MCF 10A (cell line): ENCODE data around the gene GLI2. TPM values are rescaled to one million over a fixed set of nuclear protein-coding genes. Genes with fewer than 3 reads are reported as not detected.

ENCODE experiments used
- BruUV-seq: library from RNA; stranded (reverse); fragments of 400-500 nt; replicated peaks from 2 replicates; lab custom pipeline; 2021; lab: Mats Ljungman, UMichigan
- CTCF ChIA-PET: fragments of 300-600 bp; sonication (Branson Sonifier 250); formaldehyde crosslinking; extraction: SDS; loops from one replicate; lab custom pipeline; 2021; ENCODE audit warnings: antibody characterized with exemption, inconsistent platforms; lab: Yijun Ruan, JAX
- POLR2A ChIA-PET: fragments of 300-600, 350-650 bp; sonication (Branson Sonifier 250); formaldehyde crosslinking; extraction: SDS; loops from one replicate; lab custom pipeline; 2020; ENCODE audit warnings: antibody characterized with exemption, inconsistent platforms; lab: Yijun Ruan, JAX
- DNase-seq: peaks from one replicate; pipeline ENCODE4 v3.0.0-alpha.2; 2018; ENCODE audit not compliant: unreplicated experiment
- H3K27ac Mint-ChIP-seq: one replicate; pipeline ENCODE4 v1.8.0; 2022; ENCODE audit warnings: mild to moderate bottlenecking, low read depth, mixed read lengths; ENCODE audit not compliant: unreplicated experiment
- H3K27me3 Mint-ChIP-seq: one replicate; pipeline ENCODE4 v1.8.0; 2022; ENCODE audit warnings: mixed read lengths; ENCODE audit not compliant: insufficient read depth, unreplicated experiment
- H3K36me3 Mint-ChIP-seq: one replicate; pipeline ENCODE4 v1.8.0; 2022; ENCODE audit warnings: mild to moderate bottlenecking, moderate library complexity, mixed read lengths; ENCODE audit not compliant: insufficient read depth, unreplicated experiment
- H3K4me1 Mint-ChIP-seq: one replicate; pipeline ENCODE4 v1.8.0; 2022; ENCODE audit warnings: mixed read lengths; ENCODE audit not compliant: insufficient read depth, unreplicated experiment
- H3K4me3 Mint-ChIP-seq: one replicate; pipeline ENCODE4 v1.8.0; 2022; ENCODE audit warnings: mild to moderate bottlenecking, moderate library complexity, mixed read lengths; ENCODE audit not compliant: unreplicated experiment
- H3K9me3 Mint-ChIP-seq: one replicate; pipeline ENCODE4 v1.8.0; 2022; ENCODE audit warnings: mixed read lengths; ENCODE audit not compliant: unreplicated experiment
- intact Hi-C: fragments of 100-400 bp; cut with micrococcal nuclease; formaldehyde crosslinking; loops from 2 replicates; pipeline ENCODE4 v1.14.1; 2022
- total RNA-seq: library from RNA; stranded (reverse); gene quantifications from 2 replicates; pipeline ENCODE4 v1.2.3, GENCODE V29; 2022
- TF ChIP-seq, protein P1 (sequence below): fragments of 200-600 bp; IDR thresholded peaks from one replicate; pipeline ENCODE4 v1.8.0; 2022; ENCODE audit warnings: antibody characterized with exemption, mild to moderate bottlenecking; ENCODE audit not compliant: unreplicated experiment

The GLI2 gene
- total RNA-seq, 1 experiment from 2014 or later = 0.61 TPM

DNA sequence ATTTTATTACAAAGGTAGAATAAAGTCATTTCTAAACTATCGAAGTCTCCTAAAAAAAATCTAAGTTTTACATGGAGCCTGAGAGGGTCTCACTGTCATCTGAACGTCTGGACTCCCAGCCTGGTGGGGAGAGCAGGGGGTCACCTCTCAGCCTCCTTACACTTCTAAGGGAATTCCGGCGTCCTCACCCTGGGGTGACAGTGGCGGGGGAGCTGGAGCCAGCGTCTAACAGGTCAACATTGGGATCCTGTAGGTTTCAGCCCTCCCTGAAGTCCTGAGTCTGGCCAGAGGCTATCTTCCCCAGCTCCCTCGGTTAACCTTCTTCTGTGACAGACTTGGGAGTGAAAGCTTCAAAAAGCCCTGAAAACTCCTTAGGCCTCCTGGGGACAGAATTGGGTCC is 34.6 kb upstream of the GLI2 start:
- ChIA-PET POLR2A (interaction anchor here (1.7 kb wide), 1 partner anchor 374 kb away, joined by 4 read pairs; no protein-coding TSS in a partner anchor), CTCF (interaction anchor here (0.6 to 26.2 kb wide), 4 partner anchors 369 to 520 kb away, joined by 3 to 541 read pairs (median 6); no protein-coding TSS in a partner anchor)
- Mint-ChIP-seq H3K9me3 (no peaks in the 10 kb centered on the region), H3K27ac (no peak overlapping the region), H3K4me1 (peaks cover 19% of the 10 kb centered on the region), H3K27me3 (no peaks in the 10 kb centered on the region), H3K36me3 (no peaks in the 10 kb centered on the region), H3K4me3 (no peak overlapping the region)
- TF ChIP-seq, protein P1, sequence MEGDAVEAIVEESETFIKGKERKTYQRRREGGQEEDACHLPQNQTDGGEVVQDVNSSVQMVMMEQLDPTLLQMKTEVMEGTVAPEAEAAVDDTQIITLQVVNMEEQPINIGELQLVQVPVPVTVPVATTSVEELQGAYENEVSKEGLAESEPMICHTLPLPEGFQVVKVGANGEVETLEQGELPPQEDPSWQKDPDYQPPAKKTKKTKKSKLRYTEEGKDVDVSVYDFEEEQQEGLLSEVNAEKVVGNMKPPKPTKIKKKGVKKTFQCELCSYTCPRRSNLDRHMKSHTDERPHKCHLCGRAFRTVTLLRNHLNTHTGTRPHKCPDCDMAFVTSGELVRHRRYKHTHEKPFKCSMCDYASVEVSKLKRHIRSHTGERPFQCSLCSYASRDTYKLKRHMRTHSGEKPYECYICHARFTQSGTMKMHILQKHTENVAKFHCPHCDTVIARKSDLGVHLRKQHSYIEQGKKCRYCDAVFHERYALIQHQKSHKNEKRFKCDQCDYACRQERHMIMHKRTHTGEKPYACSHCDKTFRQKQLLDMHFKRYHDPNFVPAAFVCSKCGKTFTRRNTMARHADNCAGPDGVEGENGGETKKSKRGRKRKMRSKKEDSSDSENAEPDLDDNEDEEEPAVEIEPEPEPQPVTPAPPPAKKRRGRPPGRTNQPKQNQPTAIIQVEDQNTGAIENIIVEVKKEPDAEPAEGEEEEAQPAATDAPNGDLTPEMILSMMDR = no peak
- intact Hi-C loops = no loop called here
- BruUV-seq = no TSS peak
- no peak for DNase-seq

DNA sequence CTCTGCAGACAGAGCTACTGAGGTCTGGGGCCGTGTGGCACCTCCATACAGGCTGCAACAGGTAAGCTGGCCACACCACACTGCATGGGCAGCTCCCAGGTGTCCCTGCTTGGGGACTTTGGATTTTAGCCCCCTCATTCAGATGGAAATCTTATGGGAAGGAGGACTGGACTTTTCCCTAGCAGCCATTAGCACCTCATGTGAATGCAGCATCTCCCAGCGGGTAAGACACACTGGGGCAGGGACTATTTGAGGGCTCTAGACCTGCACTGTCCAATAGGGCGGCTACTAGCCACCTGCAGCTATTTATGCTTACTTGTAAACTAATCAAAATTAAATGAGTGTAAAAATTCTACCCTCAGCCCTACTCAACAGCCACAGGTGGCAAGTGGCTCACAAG is 34.2 kb upstream of the GLI2 start:
- ChIA-PET POLR2A (interaction anchor here (0.7 to 1.7 kb wide), 2 partner anchors 303 to 374 kb away, joined by 3 to 4 read pairs; no protein-coding TSS in a partner anchor), CTCF (interaction anchor here (2.1 to 26.2 kb wide), 2 partner anchors 369 to 380 kb away, joined by 6 to 541 read pairs; no protein-coding TSS in a partner anchor)
- no peak for DNase-seq
- Mint-ChIP-seq H3K36me3 (no peaks in the 10 kb centered on the region), H3K27ac (no peak overlapping the region), H3K27me3 (no peaks in the 10 kb centered on the region), H3K4me3 (no peak overlapping the region), H3K4me1 (peaks cover 19% of the 10 kb centered on the region), H3K9me3 (no peaks in the 10 kb centered on the region)
- intact Hi-C loops = no loop called here
- BruUV-seq = no TSS peak
- TF ChIP-seq, protein P1 = no peak

DNA sequence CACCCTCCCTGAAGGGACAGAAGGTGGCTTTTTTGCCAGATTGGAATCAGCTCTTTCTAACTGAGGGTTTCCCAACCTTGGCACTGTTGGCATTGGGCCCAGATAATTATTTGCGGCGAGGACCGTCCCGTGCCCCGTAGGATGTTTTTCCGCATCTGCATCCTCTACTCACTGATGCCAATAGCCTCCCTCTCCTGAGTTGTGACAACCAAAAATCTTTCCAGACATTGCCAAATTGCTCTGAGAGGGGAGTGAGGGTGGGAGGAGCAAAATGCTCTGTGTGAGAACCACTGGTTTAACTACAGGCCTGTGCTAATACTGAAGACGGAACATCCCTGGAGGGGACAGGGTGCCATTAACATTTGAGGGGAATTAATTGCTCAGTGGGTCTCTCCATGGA is 33.6 kb upstream of the GLI2 start:
- ChIA-PET POLR2A (interaction anchor here (0.7 to 1.7 kb wide), 2 partner anchors 302 to 373 kb away, joined by 3 to 4 read pairs; no protein-coding TSS in a partner anchor), CTCF (interaction anchor here (2.1 to 26.2 kb wide), 2 partner anchors 368 to 379 kb away, joined by 6 to 541 read pairs; no protein-coding TSS in a partner anchor)
- H3K4me1 Mint-ChIP-seq = peaks cover 19% of the 10 kb centered on the region
- TF ChIP-seq, protein P1 = no peak
- no peaks in the 10 kb centered on the region for H3K36me3 Mint-ChIP-seq
- DNase-seq = peak; percentile 76
- no TSS peak for BruUV-seq
- no peak overlapping the region for H3K27ac Mint-ChIP-seq
- no peaks in the 10 kb centered on the region for H3K9me3 Mint-ChIP-seq
- intact Hi-C loops = no loop called here
- H3K27me3 Mint-ChIP-seq = no peaks in the 10 kb centered on the region
- H3K4me3 Mint-ChIP-seq = no peak overlapping the region

DNA sequence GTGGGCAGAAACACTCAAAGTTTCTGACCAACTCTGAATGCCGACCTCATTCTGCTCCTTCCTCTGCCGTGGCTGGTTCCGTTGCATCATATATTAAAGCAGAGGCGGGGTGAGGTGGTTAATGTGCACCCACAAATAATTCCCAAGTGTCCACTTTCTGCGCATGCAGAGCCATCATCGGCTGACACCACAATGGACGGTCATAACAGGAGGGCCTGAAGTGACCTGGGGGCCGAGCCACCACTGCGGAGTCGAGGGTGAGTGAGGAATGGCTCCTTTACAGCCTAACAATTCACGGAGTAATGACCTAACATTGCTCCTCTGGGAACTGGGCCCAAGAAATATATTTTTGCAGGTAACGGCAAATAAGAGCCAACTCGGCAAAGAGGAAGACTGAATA is 32.9 kb upstream of the GLI2 start:
- Mint-ChIP-seq H3K36me3 (no peaks in the 10 kb centered on the region), H3K27me3 (no peaks in the 10 kb centered on the region), H3K27ac (no peak overlapping the region), H3K4me3 (no peak overlapping the region), H3K4me1 (peaks cover 19% of the 10 kb centered on the region), H3K9me3 (no peaks in the 10 kb centered on the region)
- ChIA-PET CTCF (interaction anchor here (0.6 to 26.2 kb wide), 4 partner anchors 358 to 378 kb away, joined by 3 to 541 read pairs (median 8); no protein-coding TSS in a partner anchor), POLR2A (no interaction called here)
- DNase-seq = no peak
- BruUV-seq = no TSS peak
- TF ChIP-seq, protein P1 = no peak
- intact Hi-C loops = no loop called here
